Natural killer cell (primary cell): ENCODE results near the gene ENTPD8. TPM values are rescaled to one million over a fixed set of nuclear protein-coding genes. Genes with fewer than 3 reads are reported as not detected.

Experiments
- ATAC-seq, 3 donors: fragments of 150-1000 bp in 2 of 3; fragments of 200-7000 bp in 1 of 3; cut with Tn5 transposase; 1 replicate in 1 of 3; 2 replicates in 2 of 3; pipeline ENCODE4 v1.10.0; 2021; ENCODE audit warnings: mild to moderate bottlenecking in 2 of 3, moderate library complexity in 2 of 3
- DNase-seq, 2 donors: peaks; one replicate each; pipeline versions ENCODE4 v3.0.0 to v3.0.0-alpha.2; 2013 to 2021; ENCODE audit warnings: mixed read lengths in 1 of 2
- H3K27ac ChIP-seq: one replicate; pipeline ENCODE4 v1.5.1; 2013; ENCODE audit warnings: mild to moderate bottlenecking, low read length
- H3K27me3 ChIP-seq: one replicate; pipeline ENCODE4 v1.6.1; 2013; ENCODE audit warnings: low read length; ENCODE audit not compliant: control insufficient read depth, insufficient read depth
- H3K36me3 ChIP-seq: one replicate; pipeline ENCODE4 v1.6.1; 2013; ENCODE audit warnings: low read length; ENCODE audit not compliant: control insufficient read depth, insufficient read depth
- H3K4me1 ChIP-seq: one replicate; pipeline ENCODE4 v1.6.1; 2013; ENCODE audit warnings: low read length; ENCODE audit not compliant: control insufficient read depth, insufficient read depth
- H3K4me3 ChIP-seq: one replicate; pipeline ENCODE4 v1.5.1; 2013; ENCODE audit warnings: low read length
- H3K9me3 ChIP-seq: one replicate; pipeline ENCODE4 v1.6.1; 2013; ENCODE audit warnings: low read length; ENCODE audit not compliant: control insufficient read depth, insufficient read depth
- H3K27ac Mint-ChIP-seq, 2 donors: one replicate each; pipeline ENCODE4 v1.8.0; 2022; ENCODE audit warnings: mild to moderate bottlenecking in 2 of 2, mixed read lengths in 2 of 2, moderate library complexity in 1 of 2
- H3K27me3 Mint-ChIP-seq, 2 donors: one replicate each; pipeline ENCODE4 v1.8.0; 2022; ENCODE audit warnings: low read depth in 2 of 2, mixed read lengths in 2 of 2
- H3K36me3 Mint-ChIP-seq: one replicate; pipeline ENCODE4 v1.8.0; 2022; ENCODE audit warnings: mixed read lengths
- H3K4me1 Mint-ChIP-seq, 2 donors: one replicate each; pipeline ENCODE4 v1.8.0; 2022; ENCODE audit warnings: mixed read lengths in 2 of 2
- H3K4me3 Mint-ChIP-seq: one replicate; pipeline ENCODE4 v1.8.0; 2022; ENCODE audit warnings: mild to moderate bottlenecking, moderate library complexity, mixed read lengths
- H3K9me3 Mint-ChIP-seq, 2 donors: one replicate each; pipeline ENCODE4 v1.8.0; 2022; ENCODE audit warnings: mixed read lengths in 2 of 2
- CTCF ChIP-seq: fragments of 200-600 bp; IDR thresholded peaks from one replicate; pipeline ENCODE4 v1.8.0; 2022; ENCODE audit warnings: antibody characterized with exemption
- WGBS: methylation state at CpG from one replicate; pipeline ENCODE4 v1.1.7; 2013; ENCODE audit warnings: missing lambda C conversion rate; ENCODE audit not compliant: insufficient coverage; 5-methylcytosine and 5-hydroxymethylcytosine counted together
- intact Hi-C: fragments of 100-400 bp; cut with micrococcal nuclease; formaldehyde crosslinking; loops from one replicate; pipeline ENCODE4 v1.14.2; 2022
- total RNA-seq, 4 donors: library from RNA; stranded (reverse); fragments of 120-200 nt in 1 of 4; gene quantifications; one replicate each; pipeline versions ENCODE4 v1.2.3 to v1.2.4, GENCODE V29; 2013 to 2022

ENTPD8 gene
- total RNA-seq, 3 donors from 2014 or later (not counting 1 experiment from before 2014, with no cell fraction given): not detected

GRCh38 chr9:137456864-137457405 is 15.8 kb upstream of the ENTPD8 start:
- Histone ChIP-seq H3K4me1 (peaks cover 72% of the 10 kb centered on the region), H3K9me3 (no peaks in the 10 kb centered on the region), H3K27me3 (no peaks in the 10 kb centered on the region), H3K4me3 (no peak overlapping the region), H3K27ac (no peak overlapping the region), H3K36me3 (peaks cover 2% of the 10 kb centered on the region)
- no peak for TF ChIP-seq CTCF
- ATAC-seq (no peak), DNase-seq (peak in 1 of 2 donors; percentile 15)
- no peaks in the 10 kb centered on the region for H3K27me3 Mint-ChIP-seq
- no peaks in the 10 kb centered on the region for H3K36me3 Mint-ChIP-seq
- 96% methylated on average over 10 of the region's 10 CpGs for WGBS
- intact Hi-C loops: no loop called here
- H3K4me3 Mint-ChIP-seq: peak overlapping the region; percentile 13
- H3K4me1 Mint-ChIP-seq: peaks cover 6 to 53% of the 10 kb centered on the region in 2 donors
- no peaks in the 10 kb centered on the region for H3K9me3 Mint-ChIP-seq
- no peak overlapping the region for H3K27ac Mint-ChIP-seq

GRCh38 chr9:137456061-137456863 is 15.1 kb upstream of the ENTPD8 start:
- Mint-ChIP-seq H3K9me3 (no peaks in the 10 kb centered on the region), H3K27me3 (no peaks in the 10 kb centered on the region), H3K4me3 (peak overlapping the region; percentile 63), H3K36me3 (no peaks in the 10 kb centered on the region), H3K4me1 (peaks cover 6 to 56% of the 10 kb centered on the region in 2 donors), H3K27ac (peak overlapping the region in 1 of 2 donors; percentile 63)
- DNase-seq (no peak), ATAC-seq (no peak)
- no peaks in the 10 kb centered on the region for H3K27me3 ChIP-seq
- H3K4me3 ChIP-seq: no peak overlapping the region
- H3K36me3 ChIP-seq: peaks cover 2% of the 10 kb centered on the region
- no peak for TF ChIP-seq CTCF
- H3K27ac ChIP-seq: no peak overlapping the region
- intact Hi-C loops: no loop called here
- WGBS: 80% methylated on average over 12 of the region's 12 CpGs
- peaks cover 71% of the 10 kb centered on the region for H3K4me1 ChIP-seq
- H3K9me3 ChIP-seq: no peaks in the 10 kb centered on the region

- no peaks in the 10 kb centered on the region for H3K9me3 Mint-ChIP-seq
- peaks cover 69% of the 10 kb centered on the region for H3K4me1 ChIP-seq
- H3K4me3 ChIP-seq: no peak overlapping the region
- intact Hi-C loops: no loop called here
- H3K27ac Mint-ChIP-seq: peak overlapping the region in 1 of 2 donors; percentile 63
- 96% methylated on average over 18 of the region's 18 CpGs for WGBS
- H3K36me3 Mint-ChIP-seq: no peaks in the 10 kb centered on the region
- H3K27me3 Mint-ChIP-seq: no peaks in the 10 kb centered on the region
- TF ChIP-seq CTCF: no peak
- H3K4me1 Mint-ChIP-seq: peaks cover 6 to 55% of the 10 kb centered on the region in 2 donors
- no peaks in the 10 kb centered on the region for H3K27me3 ChIP-seq
- H3K4me3 Mint-ChIP-seq: peak overlapping the region; percentile 63
- no peak for ATAC-seq
- no peaks in the 10 kb centered on the region for H3K9me3 ChIP-seq
- peaks cover 2% of the 10 kb centered on the region for H3K36me3 ChIP-seq
- no peak overlapping the region for H3K27ac ChIP-seq
- peak in 1 of 2 donors; percentile 15 for DNase-seq
Observed at GRCh38 chr9:137455359-137455991, 14.3 kb upstream of the ENTPD8 start.
